CD4-positive, alpha-beta T cell treated with Interleukin-6 for 4 hours (primary cell): ENCODE data around the gene NIPSNAP2.
"Not testable (repeated sequence)": the region's sequence is repeated elsewhere in the genome, so short reads cannot be mapped to it uniquely, and the experiment has no call there.

Experiments used
- DNase-seq: peaks from one replicate; pipeline ENCODE4 v3.0.0-alpha.2; 2020; ENCODE audit warnings: mixed read lengths

NIPSNAP2 gene

DNA sequence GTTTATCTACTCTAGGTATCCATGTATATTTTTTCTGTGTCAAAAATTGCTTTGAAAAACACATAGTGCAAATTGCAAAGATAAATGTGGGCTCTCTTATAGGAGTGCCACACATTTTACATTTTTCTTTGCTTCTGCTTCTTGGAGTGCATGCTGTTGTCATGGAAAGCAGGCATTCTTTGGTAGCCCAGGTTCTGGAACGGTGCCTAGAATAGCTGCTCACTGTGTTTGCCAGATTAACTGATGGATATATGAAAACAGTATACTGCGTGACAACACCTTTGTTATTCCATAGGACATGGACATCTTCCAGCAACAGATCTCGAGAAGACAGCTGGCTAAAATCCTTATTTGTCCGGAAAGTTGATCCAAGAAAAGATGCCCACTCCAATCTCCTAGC is 13.4 kb downstream of the NIPSNAP2 start:
- DNase-seq, result no peak

DNA sequence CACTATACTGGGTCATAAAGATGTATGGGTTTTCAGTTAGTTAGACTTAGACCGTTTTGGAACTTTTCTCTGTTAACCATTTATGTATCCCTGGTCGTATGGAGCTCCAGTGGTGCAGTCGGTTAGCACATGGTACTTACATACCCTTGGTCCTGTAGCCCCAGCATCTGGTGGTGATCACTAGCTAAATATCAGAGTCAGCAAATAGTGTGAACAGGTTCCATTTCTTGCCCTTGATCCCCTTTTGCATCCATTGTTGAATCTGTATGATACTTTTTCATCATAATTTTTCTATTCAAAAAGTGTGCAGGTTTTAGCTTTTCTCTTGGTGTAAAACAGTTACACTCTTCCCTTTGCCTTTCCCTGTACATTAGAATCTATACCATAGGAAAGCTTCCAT is 15.9 kb downstream of the NIPSNAP2 start:
- DNase-seq, result no peak

DNA sequence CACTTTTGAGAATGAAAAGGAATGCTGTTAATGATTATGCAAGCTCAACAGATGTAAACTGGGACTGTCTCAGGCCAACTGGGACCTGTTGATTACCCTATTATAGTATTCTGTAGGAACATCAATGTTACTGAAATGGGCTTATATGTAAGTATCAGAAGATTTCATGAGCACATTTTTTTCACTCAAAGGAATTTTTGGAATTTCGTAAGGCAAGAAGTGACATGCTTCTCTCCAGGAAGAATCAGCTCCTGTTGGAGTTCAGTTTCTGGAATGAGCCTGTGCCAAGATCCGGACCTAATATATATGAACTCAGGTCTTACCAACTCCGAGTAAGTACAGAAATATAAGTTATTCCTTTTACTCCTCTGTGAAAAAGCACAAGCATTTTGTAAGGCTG is 19.2 kb downstream of the NIPSNAP2 start:
- DNase-seq, result no peak

DNA sequence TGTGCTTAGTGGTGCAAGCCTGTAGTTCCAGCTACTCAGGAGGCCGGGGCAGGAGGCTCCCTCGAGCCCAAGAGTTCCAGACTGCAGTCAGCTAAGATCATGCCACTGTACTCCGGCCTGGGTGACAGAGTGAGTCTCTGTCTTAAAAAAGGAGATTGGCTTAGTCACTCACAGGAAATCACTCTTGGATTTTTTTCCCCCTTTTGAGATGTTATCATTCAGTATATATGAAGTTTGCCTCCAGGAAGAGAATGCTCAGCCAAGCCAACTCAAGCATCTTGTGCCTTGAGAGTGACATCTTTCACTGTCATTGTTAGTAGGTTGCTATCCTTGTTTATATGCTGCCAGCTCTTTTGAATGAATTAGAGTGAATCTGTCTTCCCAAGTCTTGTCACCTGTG is 28.0 kb downstream of the NIPSNAP2 start:
- no peak for DNase-seq

DNA sequence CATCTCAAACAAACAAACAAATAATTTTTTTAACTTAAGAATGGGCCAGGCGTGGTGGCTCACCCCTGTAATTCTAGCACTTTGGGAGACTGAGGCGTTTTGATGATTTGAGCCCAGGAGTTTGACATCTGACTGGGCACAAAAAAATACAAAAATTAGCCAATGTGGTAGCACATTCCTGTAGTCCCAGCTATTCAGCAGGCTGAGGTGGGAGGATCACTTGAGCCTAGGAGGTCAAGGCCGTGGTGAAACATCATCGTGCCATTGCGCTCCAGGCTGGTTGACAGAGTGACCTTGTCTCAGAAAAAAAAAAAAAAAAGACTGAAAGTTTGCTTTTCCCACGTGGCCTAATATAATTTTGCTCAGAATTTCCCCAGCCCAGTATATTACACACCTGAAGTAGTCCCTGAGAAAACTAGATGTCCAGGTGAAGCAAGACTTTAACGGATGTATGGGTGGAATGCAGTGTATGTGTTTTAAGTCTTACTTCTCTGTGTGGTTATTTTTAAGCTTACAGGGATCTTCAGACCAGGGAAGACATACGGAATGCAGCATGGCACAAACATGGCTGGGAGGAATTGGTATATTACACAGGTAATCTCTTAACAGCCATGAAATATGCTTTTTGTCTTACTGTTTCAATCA is 32.6 kb downstream of the NIPSNAP2 start:
- no peak for DNase-seq

DNA sequence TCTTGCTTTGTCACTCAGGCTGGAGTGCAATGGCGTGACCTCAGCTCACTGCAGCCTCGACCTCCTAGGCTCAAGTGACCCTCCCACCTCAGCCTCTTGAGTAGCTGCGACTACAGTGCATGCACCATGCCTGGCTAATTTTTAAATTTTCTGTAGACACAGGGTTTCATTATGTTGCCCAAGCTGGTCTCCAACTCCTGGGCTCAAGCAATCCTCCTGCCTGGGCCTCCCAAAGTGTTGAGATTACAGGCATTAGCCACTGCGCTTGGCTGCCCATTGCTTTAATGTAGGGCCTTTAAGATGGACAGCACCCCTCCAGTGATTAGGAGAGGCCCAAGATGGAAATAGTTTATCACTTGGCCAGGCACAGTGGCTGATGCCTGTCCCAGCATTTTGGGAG is 39.4 kb downstream of the NIPSNAP2 start:
- no peak for DNase-seq

DNA sequence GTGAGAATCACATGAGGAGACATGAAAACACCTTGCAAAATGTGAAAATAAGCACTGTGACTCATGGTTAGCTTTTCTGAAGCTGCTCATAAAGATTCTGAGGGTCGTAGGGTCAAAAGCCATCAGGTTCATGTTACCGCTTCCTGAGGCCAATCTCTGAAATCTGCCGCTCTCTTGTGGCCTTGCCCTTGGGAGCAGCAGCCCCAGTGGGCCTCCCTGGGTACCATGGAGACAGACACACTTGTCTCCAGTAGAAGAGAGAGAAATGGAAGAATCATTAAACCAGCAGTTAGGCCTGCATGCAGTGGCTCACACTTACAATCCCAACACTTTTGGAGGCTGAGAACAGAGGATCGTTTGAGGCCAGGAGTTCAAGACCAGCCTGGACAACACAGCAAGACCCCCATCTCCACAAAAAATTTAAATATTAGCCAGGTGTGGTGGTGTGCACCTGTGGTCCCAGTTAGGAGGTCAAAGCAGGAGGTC is 42.8 kb downstream of the NIPSNAP2 start:
- no peak for DNase-seq

DNA sequence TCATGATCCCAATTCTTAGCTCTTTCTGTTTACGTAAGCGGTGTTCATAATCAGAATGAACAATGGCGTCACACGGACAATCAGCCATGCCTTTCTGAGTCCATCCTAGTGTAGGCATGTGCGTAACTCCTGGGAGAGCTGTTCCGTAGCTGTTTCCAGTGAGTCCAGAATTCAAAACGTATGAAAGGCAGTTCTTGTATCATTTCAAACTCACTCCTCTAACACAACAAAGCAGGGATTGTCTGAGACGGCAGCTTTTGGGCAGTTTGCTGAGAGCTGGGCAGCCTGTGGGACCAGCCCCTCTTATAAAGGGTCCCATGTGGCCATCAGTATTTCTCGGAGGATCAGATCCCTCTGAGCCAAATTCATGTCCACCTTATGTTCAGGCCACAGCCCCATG is 43.5 kb downstream of the NIPSNAP2 start:
- no peak for DNase-seq

DNA sequence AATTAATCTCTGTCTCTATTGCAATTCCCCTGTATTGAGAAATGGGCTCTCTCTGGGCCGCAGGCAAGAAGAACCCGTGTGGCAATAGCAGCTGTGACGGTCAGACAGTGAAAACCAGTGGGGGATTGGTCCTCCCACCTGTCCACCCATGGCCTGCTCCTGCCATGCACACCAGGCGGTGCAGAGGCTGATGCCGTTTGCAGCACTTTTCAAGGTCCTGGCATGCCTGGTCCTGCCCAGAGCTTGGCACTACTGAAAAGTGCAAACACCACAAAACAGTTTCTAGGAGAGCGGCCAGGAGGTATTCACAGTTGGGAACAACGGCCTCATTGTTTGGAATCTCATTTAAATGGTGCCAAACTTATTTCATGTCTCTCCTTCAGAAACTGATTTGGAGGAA is 45.3 kb downstream of the NIPSNAP2 start:
- no peak for DNase-seq

DNA sequence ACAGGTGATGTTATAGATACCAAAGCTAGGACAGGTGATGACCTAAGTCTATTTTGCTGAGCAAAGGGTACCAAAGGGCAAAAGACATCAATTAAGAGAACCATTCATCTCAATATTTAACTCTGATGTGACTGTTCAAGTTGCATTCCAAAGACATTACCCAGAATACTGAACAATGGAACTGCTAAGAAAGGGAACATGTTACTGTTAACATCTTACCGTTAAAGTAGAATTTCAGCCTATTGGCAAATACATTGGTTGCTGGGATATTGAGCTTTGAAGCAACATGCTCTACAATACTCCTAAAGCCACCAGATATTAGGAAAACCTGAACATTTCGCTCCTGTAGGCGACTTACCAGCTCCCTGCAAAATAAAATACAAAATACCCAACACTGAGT is 52.6 kb downstream of the NIPSNAP2 start:
- not testable (repeated sequence) for DNase-seq

DNA sequence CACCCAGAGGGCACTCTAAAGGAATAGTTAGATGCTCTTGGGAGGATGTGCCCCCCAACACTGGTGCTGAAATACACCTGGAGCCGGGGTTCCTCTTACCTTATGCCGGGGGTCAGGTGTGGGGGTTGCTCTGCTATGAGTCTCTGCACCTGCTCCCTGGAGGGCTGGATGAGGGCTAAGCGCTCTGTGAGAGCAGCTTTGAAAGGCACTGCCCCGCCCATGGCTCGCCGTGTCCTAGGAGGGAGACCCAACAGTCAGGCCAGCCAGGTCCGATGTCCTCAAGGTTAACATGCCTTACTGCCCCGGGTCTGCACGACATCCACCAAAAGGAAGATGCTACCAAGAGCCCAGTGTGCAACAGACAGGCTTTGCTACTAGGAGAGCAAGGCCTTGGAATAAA is 55.1 kb downstream of the NIPSNAP2 start:
- DNase-seq, result no peak

DNA sequence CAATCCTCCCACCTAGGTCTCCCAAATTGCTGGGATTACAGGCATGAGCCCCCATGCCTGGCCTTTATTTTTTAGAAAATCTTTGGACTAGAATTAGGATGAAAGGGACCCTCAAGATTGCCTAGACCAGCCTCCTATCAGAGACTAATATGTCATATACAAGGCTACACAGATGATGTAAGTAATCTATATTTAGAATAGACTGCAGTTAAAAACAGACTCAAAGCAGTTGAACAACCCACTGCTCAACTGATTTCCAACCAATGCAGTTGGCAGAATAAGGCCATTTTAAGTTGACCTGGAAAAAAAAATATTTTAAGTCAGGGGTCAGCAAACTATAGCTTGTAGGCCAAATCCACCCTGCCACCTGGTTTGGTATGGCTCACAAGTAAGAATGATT is 59.1 kb downstream of the NIPSNAP2 start:
- no peak for DNase-seq

DNA sequence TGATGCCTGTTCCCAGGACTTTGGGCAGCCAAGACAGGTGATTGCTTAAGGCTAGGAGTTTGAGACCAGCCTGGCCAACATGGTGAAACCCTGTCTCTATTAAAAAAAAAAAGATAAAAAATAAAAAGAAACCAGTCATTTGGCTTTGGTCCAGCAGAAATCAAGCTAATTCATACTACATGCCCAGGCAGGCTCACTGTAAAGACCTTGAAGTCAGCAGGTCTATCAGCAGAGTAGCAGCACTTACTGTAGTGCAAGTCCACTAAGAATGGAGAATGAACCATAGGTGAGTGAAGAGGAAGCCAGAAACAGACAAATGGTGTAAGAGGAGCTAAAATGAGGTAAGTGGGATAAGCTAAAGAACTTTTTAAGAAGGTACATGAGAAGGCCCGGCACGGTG is 62.2 kb downstream of the NIPSNAP2 start:
- no peak for DNase-seq

DNA sequence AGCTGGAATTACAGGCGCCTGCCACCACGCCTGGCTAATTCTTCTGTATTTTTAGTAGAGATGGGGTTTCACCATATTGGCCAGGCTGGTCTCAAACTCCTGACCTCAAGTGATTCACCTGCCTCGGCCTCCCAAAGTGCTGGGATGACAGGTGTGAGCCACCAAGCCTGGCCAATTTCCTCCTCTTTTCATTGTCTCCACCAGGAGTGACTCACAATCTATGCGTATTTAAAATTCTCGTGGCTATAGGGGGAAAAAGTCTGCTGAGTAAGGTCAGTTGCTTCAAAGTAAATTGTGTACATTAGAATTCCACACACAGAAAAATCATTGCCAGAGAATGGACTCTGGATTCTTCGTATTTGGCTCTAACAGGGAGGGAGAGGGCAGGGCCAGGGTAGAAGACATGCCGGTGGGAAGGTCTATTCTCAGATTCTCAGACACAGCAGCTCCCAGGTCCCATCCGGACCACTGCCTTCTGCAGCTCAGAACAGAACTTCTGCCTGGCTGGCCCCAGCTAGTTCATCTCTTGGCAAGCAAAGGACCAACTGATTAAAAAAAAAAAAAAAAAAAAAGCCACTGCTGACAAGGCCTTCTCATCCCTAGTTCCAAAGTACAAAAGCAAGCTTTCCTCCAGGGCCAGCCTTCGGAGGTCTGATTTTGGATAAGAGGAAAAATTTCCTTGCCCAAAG is 64.7 kb downstream of the NIPSNAP2 start:
- no peak for DNase-seq

DNA sequence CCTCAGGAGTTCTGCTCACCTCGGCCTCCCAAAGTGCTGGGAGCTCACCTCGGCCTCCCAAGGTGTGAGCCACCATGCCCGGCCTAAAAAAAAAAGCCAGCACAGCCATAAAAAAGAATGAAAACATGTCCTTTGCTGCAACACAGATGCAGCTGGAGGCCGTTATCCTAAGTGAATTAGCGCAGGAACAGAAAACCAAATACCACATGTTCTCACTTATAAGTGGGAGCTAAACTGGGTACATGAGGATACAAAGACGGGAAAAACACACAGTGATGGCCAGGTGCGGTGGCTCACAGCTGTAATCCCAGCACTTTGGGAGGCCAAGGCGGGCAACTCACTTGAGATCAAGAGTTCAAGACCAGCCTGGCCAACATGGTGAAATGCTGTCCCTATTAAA is 66.0 kb downstream of the NIPSNAP2 start:
- no peak for DNase-seq

DNA sequence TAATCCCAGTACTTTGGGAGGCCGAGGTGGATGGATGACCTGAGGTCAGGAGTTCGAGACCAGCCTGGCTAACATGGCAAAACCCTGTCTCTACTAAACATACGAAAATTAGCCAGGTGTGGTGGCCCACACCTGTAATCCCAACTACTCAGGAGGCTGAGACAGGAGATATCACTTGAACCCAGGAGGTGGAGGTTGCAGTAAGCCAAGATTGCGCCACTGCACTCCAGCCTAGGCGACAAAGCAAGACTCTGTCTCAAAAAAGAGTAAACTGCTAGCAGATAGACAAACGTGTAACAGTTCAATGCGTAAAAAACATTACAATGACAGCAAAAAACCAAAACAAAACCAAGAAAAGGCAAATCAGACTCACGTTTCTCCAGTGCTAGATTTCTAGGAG is 67.2 kb downstream of the NIPSNAP2 start:
- DNase-seq, result not testable (repeated sequence)

DNA sequence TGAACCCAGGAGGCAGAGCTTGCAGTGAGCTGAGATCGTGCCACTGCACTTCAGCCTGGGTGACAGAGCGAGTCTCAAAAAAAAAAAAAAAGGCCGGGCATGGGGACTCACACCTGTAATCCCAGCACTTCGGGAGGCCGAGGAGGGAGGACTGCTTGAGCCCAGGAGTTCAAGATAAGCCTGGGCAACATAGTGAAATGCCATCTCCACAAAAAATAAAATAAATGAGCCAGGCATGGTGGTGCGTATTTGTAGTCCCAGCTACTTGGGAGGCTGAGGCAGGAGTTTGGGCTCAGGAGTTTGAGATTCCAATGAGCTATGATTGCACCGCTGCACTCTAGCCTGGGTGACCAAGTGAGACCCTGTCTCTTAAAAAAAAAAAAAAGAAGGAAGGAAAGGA is 68.2 kb downstream of the NIPSNAP2 start:
- DNase-seq, result not testable (repeated sequence)

DNA sequence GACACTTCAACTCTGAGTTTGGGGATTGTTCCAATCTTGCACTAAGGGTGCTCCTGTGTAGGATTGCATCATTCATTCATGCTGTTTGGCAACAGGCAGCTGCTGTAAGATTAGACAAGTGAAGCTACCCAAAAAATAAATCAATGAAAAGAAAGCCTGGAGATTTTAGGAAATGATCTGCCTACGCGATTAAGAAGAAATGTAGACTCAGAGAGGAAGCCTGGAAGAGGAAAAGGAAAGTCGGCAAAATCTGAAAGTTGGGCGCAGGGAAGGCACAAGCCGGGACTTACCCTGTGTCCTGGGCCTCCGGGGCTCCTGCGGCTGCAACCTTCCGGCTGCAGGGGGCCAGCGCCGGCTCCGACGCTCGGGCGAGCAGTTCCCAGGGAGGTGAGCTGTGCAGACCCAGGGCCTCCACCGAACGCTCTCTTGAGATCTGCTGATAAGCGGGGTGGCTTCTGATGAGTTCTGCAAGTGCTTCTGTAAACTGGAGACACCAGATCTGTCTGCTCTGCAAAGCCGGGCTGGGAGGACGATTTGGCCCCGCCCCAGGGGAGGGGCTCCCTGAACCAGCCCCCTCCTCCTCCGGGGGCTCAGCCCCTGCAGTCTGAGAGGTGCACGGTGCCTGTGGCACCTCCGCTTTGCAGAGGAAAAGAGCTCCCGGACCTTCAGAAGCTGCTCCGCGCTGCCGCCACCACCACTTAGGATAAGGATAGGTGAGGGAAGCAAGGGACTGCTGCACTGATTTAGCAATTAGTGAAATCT is 69.5 kb downstream of the NIPSNAP2 start:
- DNase-seq, result peak; percentile 87

DNA sequence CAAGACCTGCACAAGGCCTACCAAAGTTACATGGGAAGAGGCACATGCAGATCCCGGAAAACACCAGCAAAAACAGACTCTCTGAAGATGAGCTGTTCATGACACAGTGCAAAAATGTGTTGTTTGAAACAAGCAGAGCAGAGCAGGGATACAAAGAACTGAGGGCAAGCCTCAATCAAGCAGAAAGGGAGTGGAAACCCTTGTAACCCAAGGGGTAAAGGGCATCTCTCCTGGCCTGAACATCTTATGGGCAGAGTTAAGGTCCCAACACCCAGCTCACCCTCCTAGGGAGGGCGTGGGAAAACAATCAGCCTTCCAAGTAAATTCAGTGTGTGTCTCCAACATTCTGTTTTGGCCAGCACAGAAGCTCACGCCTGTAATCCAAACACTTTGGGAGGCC is 76.3 kb downstream of the NIPSNAP2 start:
- no peak for DNase-seq

DNA sequence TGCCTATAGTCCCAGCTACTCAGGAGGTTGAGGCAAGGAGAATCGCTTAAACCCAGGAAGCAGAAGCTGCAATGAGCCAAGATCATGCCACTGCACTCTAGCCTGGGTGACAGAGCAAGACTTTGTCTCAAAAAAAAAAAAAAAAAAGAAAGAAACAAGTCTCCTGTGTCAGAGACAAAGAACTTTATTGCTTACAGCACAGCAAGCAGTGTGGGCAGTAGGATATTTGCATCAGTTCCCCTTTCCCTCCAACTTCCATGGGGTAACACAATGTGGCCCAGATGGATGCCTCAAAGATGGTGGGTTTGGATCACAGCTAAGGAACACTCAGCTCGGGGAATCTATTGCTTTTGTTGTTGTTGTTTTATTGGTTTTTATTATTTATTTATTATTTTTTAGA is 81.4 kb downstream of the NIPSNAP2 start:
- not testable (repeated sequence) for DNase-seq

DNA sequence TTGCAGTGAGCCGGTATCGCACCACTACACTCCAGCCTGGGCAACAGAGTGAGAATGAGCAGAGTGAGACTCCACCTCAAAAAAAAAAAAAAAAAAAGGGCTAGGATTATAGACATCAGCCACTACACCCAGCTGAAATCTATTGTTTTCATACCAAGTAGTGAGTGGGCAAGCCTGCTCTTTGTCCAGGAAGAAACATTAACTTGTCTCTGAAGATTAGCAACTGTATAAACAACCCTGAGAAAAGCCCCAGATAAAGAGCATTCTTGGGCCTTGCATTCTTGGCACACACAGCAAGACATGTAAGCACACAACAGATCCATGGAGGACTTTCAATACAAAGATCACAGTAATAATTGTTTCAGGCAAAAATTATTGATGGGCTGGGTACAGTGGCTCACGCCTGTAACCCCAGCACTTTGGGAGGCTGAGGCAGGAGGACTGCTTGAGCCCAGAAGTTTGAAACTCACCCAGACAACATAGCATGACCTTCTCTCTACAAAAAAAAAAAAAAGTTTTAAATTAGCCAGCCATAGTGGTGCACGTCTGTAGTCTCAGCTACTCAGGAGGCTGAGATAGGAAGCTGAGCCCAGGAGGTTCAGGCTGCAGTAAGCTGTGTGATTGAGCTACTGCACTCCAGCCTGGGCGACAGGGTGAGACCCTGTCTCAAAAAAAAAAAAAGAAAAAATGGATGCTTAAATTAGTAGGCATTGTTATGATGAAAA is 82.5 kb downstream of the NIPSNAP2 start:
- no peak for DNase-seq

DNA sequence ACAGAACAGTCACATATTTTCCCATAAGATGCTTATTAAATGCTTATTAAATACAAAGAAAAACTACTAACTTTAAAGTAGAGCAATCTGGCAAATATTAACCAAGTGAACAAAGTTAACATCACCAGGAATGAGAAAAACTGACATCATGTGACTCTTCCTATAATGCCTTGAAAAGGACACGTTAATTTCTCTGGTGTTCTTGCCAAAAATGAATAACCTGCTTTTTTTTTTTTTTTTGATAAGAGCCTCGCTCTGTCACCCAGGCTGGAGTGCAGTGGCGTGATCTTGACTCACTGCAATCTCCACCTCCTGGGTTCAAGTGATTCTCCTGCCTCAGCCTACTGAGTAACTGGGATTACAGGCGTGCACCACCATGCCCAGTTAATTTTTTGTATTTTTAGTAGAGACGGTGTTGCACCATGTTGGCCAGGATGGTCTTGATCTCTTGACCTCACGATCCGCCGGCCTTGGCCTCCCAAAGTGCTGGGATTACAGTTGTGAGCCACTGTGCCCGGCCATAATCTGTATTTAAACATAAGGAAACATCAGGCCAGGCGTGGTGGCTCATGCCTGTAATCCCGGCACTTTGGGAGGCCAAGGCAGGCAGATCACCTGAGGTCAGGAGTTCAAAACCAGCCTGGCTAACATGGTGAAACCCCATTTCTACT is 83.2 kb downstream of the NIPSNAP2 start:
- DNase-seq, result not testable (repeated sequence)

DNA sequence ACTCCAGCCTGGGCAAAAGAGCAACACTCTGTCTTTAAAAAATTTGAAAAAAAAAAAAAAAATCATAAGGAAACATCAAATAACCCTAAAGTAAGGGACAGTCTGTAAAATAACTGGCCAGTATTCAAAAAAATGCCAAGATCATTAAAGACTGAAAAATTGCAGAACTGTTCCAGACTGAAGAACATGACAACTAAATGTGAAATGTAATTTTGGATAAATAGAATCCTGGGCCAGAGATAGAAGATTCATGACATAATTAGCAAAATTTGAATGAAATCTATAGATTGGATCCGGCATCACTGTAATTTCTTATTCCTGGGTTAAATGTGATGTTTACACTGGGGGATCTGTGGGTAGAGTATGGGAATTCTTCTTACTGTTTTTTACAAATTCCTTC is 83.9 kb downstream of the NIPSNAP2 start:
- DNase-seq, result no peak
